K562 (cell line): Measurements from ENCODE around the gene RAMACL.

Experiments used
- FUS ChIP-seq: fragments of 200-400 bp; formaldehyde crosslinking; optimal IDR thresholded peaks from 2 replicates; pipeline ENCODE3; 2017; ENCODE audit warnings: low read depth, low read length
- NCOA4 ChIP-seq: fragments of 450-650 bp; IDR thresholded peaks from 2 replicates; pipeline ENCODE4 v1.6.1; 2018; ENCODE audit warnings: mild to moderate bottlenecking; ENCODE audit not compliant: partially characterized antibody
- POLR2A ChIP-seq: fragments of 450-650 bp; conservative IDR thresholded peaks from 2 replicates; pipeline ENCODE4 v1.6.1; 2016
- TF ChIP-seq, protein P1 (sequence below), 3 experiments: IDR thresholded peaks in 2 of 3; conservative IDR thresholded peaks in 1 of 3; 2 replicates each; pipeline ENCODE4 v1.5.1; 2011 to 2012; ENCODE audit warnings: low read length in 3 of 3, mild to moderate bottlenecking in 3 of 3, control low read depth in 2 of 3, improper control_type of control experiment in 1 of 3, inconsistent platforms in 1 of 3, low read depth in 1 of 3, mixed read lengths in 1 of 3, moderate library complexity in 1 of 3; ENCODE audit not compliant: insufficient read depth in 2 of 3

DNA sequence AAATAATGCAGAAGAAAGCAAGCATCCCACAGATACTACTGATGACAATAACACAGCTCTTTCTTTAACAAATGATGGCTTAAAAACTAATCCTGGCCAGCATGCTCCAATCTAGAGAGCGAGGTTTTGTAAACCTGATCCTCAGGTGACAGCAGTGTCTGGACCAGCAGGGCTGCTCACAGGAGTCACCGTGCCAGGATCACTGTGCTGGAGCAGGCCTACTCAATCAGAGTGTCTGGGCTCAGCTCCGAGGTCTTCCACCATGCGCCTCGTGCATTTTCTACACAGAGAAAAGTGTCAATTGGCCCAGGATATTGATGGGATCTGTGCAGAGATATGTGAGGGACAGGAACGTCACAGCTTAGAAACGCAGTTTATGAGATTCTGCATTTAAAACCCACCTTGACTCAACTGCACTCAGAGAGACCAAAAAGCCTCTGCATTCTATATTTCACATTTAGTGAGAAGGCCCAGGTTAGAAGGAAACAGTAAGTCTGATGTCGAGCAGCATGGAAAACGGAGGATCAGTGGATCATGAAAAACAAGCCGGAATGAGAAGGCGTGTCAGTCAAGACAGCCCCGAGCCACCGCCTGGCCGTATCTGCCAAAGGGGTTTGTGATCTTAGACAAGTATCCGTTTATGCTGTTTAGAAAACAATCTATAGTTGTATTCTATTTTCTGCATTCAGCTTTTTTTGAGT lies 7.8 kb downstream of the RAMACL start:
- no peak for TF ChIP-seq POLR2A
- TF ChIP-seq FUS = no peak
- TF ChIP-seq NCOA4 = no peak
- TF ChIP-seq, protein P1, sequence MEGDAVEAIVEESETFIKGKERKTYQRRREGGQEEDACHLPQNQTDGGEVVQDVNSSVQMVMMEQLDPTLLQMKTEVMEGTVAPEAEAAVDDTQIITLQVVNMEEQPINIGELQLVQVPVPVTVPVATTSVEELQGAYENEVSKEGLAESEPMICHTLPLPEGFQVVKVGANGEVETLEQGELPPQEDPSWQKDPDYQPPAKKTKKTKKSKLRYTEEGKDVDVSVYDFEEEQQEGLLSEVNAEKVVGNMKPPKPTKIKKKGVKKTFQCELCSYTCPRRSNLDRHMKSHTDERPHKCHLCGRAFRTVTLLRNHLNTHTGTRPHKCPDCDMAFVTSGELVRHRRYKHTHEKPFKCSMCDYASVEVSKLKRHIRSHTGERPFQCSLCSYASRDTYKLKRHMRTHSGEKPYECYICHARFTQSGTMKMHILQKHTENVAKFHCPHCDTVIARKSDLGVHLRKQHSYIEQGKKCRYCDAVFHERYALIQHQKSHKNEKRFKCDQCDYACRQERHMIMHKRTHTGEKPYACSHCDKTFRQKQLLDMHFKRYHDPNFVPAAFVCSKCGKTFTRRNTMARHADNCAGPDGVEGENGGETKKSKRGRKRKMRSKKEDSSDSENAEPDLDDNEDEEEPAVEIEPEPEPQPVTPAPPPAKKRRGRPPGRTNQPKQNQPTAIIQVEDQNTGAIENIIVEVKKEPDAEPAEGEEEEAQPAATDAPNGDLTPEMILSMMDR (IDR thresholded peaks at IDR 0.05 in 2 of 3, conservative IDR thresholded peaks at IDR 0.05 in 1 of 3; ENCODE audit: insufficient read depth in 2 of 3, low read depth in 1 of 3, low read length in 3 of 3) = no peak
